ENCODE results near the gene ADGRB3. TPM values are rescaled to one million over a fixed set of nuclear protein-coding genes. Genes with fewer than 3 reads are reported as not detected.

ADGRB3 gene
- total and polyA plus RNA-seq, 2 donors from 2014 or later: 0.26 to 2.2 TPM

DNA sequence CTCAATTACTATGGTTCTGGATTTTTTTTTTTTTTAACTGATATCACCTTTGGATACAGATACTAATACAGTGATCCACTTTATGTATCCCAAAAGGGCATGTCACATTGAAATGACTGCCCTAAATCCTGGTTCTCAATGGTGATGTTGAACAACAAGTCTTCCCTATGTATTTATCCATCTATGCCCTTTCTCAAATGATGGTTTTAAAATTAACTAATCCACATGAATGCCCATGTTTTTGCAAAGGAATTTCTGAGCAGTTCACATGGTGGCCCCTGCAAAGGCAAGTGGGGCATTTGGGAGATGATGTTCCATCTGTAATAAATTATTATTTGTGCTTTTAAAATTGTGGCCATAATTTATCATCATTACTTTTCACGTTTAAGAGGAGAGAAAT lies 2.7 kb downstream of the ADGRB3 start:
- H3K27me3 ChIP-seq (ENCODE audit: control insufficient read depth, insufficient read depth, low read length): peaks cover 8% of the 10 kb centered on the region
- no peak overlapping the region for H3K27ac ChIP-seq (ENCODE audit: low read depth in 2 of 2, low read length in 2 of 2)
- no peak overlapping the region for H3K4me3 ChIP-seq (ENCODE audit: low read length in 3 of 3)
- no peak for FAIRE-seq
- no peak overlapping the region for H3K9ac ChIP-seq (ENCODE audit: low read length in 3 of 3)
- H3K9me3 ChIP-seq (ENCODE audit: control insufficient read depth in 2 of 3, insufficient read depth in 1 of 3, low read length in 3 of 3): no peaks in the 10 kb centered on the region
- intact Hi-C loops (cut with DNase I): no loop called here
- no peaks in the 10 kb centered on the region for H3K36me3 ChIP-seq (ENCODE audit: control insufficient read depth in 2 of 3, insufficient read depth in 3 of 3, low read length in 3 of 3)
- no peak for DNase-seq
- TF ChIP-seq, protein P1, sequence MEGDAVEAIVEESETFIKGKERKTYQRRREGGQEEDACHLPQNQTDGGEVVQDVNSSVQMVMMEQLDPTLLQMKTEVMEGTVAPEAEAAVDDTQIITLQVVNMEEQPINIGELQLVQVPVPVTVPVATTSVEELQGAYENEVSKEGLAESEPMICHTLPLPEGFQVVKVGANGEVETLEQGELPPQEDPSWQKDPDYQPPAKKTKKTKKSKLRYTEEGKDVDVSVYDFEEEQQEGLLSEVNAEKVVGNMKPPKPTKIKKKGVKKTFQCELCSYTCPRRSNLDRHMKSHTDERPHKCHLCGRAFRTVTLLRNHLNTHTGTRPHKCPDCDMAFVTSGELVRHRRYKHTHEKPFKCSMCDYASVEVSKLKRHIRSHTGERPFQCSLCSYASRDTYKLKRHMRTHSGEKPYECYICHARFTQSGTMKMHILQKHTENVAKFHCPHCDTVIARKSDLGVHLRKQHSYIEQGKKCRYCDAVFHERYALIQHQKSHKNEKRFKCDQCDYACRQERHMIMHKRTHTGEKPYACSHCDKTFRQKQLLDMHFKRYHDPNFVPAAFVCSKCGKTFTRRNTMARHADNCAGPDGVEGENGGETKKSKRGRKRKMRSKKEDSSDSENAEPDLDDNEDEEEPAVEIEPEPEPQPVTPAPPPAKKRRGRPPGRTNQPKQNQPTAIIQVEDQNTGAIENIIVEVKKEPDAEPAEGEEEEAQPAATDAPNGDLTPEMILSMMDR (IDR thresholded peaks at IDR 0.05; ENCODE audit: borderline replicate concordance, extremely low read depth, insufficient read depth): no peak
- peaks cover 0 to 8% (median 2%) of the 10 kb centered on the region in 3 donors for H3K4me1 ChIP-seq (ENCODE audit: control insufficient read depth in 2 of 3, insufficient read depth in 2 of 3, low read depth in 1 of 3, low read length in 3 of 3)

DNA sequence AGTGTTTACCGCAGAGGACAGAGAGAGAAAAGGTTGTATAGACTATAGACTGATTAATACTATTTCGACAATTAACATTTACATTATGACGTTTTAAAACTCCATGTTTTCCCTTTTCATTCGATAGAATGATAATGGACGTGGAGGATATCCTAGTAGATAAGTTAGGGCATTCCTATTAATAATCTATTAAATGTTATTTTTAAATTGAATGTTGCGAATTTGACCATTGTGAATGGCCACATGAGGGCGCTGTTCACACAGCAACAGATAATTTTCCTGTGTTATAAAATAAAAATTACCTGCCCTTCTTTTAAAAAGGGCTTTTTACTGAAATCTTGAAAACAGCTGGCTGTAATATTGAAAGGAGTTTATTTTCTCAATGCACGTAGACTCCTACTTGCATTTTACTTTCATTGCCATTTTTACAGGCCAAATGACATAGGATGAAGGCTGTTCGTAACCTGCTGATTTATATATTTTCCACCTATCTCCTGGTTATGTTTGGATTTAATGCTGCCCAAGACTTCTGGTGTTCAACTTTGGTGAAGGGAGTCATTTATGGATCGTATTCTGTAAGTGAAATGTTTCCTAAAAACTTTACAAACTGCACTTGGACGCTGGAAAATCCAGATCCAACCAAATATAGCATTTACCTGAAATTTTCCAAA lies 3.3 kb downstream of the ADGRB3 start:
- FAIRE-seq (peak; percentile 37), DNase-seq (peak in 3 of 5 donors; percentile 36 to 66 (median 41))
- Histone ChIP-seq H3K27me3 (ENCODE audit: control insufficient read depth, insufficient read depth, low read length) (peaks cover 8% of the 10 kb centered on the region), H3K9me3 (ENCODE audit: control insufficient read depth in 2 of 3, insufficient read depth in 1 of 3, low read length in 3 of 3) (no peaks in the 10 kb centered on the region), H3K4me1 (ENCODE audit: control insufficient read depth in 2 of 3, insufficient read depth in 2 of 3, low read depth in 1 of 3, low read length in 3 of 3) (peaks cover 0 to 8% (median 2%) of the 10 kb centered on the region in 3 donors), H3K36me3 (ENCODE audit: control insufficient read depth in 2 of 3, insufficient read depth in 3 of 3, low read length in 3 of 3) (no peaks in the 10 kb centered on the region), H3K27ac (ENCODE audit: low read depth in 2 of 2, low read length in 2 of 2) (no peak overlapping the region), H3K9ac (ENCODE audit: low read length in 3 of 3) (no peak overlapping the region), H3K4me3 (ENCODE audit: low read length in 3 of 3) (no peak overlapping the region)
- intact Hi-C loops (cut with DNase I): no loop called here
- TF ChIP-seq, protein P1 (IDR thresholded peaks at IDR 0.05; ENCODE audit: borderline replicate concordance, extremely low read depth, insufficient read depth): peak; percentile 72

DNA sequence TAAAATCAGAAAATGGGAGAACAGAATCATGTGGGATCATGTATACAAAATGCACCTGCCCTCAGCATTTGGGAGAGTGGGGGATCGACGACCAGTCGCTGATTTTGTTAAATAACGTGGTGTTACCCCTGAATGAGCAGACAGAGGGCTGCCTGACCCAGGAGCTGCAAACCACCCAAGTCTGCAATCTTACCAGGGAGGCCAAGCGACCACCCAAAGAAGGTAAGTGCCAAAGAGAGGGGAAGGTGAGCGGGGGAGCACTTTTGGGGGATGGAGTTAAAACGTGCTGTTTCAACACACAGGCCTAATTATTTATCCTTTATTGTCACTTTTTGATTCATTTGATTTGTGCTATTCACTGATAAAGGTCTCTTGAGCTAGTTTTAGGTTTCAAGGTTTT lies 4.1 kb downstream of the ADGRB3 start:
- no peak for DNase-seq
- H3K27me3 ChIP-seq (ENCODE audit: control insufficient read depth, insufficient read depth, low read length): peaks cover 3% of the 10 kb centered on the region
- FAIRE-seq: no peak
- H3K36me3 ChIP-seq (ENCODE audit: control insufficient read depth in 2 of 3, insufficient read depth in 3 of 3, low read length in 3 of 3): no peaks in the 10 kb centered on the region
- no peak overlapping the region for H3K27ac ChIP-seq (ENCODE audit: low read depth in 2 of 2, low read length in 2 of 2)
- no peak overlapping the region for H3K4me3 ChIP-seq (ENCODE audit: low read length in 3 of 3)
- TF ChIP-seq, protein P1 (IDR thresholded peaks at IDR 0.05; ENCODE audit: borderline replicate concordance, extremely low read depth, insufficient read depth): no peak
- H3K9ac ChIP-seq (ENCODE audit: low read length in 3 of 3): no peak overlapping the region
- peaks cover 0 to 8% (median 0%) of the 10 kb centered on the region in 3 donors for H3K4me1 ChIP-seq (ENCODE audit: control insufficient read depth in 2 of 3, insufficient read depth in 2 of 3, low read depth in 1 of 3, low read length in 3 of 3)
- H3K9me3 ChIP-seq (ENCODE audit: control insufficient read depth in 2 of 3, insufficient read depth in 1 of 3, low read length in 3 of 3): no peaks in the 10 kb centered on the region
- intact Hi-C loops (cut with DNase I): no loop called here

All from kidney (tissue), 14 donors.